Activated CD8-positive, alpha-beta T cell treated with anti-CD3 and anti-CD28 coated beads, Interleukin-2, amount 10 ng/mL, durations not matched to agents 7 days and 5 days (primary cell): ENCODE data around the gene CSH2. TPM values are rescaled to one million over a fixed set of nuclear protein-coding genes. Genes with fewer than 3 reads are reported as not detected.
"Not testable (repeated sequence)": the region's sequence is repeated elsewhere in the genome, so short reads cannot be mapped to it uniquely, and the experiment has no call there.

ENCODE experiments used
- ATAC-seq: fragments of 150-1000 bp; cut with Tn5 transposase; one replicate; pipeline ENCODE4 v1.10.0; 2021; ENCODE audit warnings: moderate library complexity
- CTCF ChIA-PET: fragments of 350-600 bp; sonication (Branson Sonifier 250); formaldehyde crosslinking; loops from one replicate; lab custom pipeline; 2021; ENCODE audit warnings: antibody characterized with exemption; lab: Charles Lee
- POLR2A ChIA-PET: fragments of 350-600 bp; sonication (Branson Sonifier 250); formaldehyde crosslinking; loops from one replicate; lab custom pipeline; 2021; ENCODE audit warnings: antibody characterized with exemption; lab: Charles Lee
- DNase-seq: peaks from one replicate; pipeline ENCODE4 v3.0.0-alpha.2; 2020
- H3K27ac Mint-ChIP-seq: one replicate; pipeline ENCODE4 v1.8.0; 2021; ENCODE audit warnings: mild to moderate bottlenecking, mixed read lengths
- H3K27me3 Mint-ChIP-seq: one replicate; pipeline ENCODE4 v1.8.0; 2021; ENCODE audit warnings: low read depth, mixed read lengths
- H3K36me3 Mint-ChIP-seq: one replicate; pipeline ENCODE4 v1.8.0; 2021; ENCODE audit warnings: low read depth, mixed read lengths
- H3K4me1 Mint-ChIP-seq: one replicate; pipeline ENCODE4 v1.8.0; 2021; ENCODE audit warnings: low read depth, mixed read lengths
- H3K4me3 Mint-ChIP-seq: one replicate; pipeline ENCODE4 v1.8.0; 2021; ENCODE audit warnings: mild to moderate bottlenecking, mixed read lengths
- H3K9me3 Mint-ChIP-seq: one replicate; pipeline ENCODE4 v1.8.0; 2022; ENCODE audit warnings: mixed read lengths; ENCODE audit not compliant: insufficient read depth
- total RNA-seq, 2 experiments: library from RNA; stranded (reverse); gene quantifications; one replicate each; pipeline ENCODE4 v1.2.3, GENCODE V29; 2021

The CSH2 gene
- total RNA-seq, 2 experiments from 2014 or later, result not detected

GRCh38 chr17:63914471-63914870 is 41.0 kb upstream of the CSH2 start:
- peaks cover 5% of the 10 kb centered on the region for H3K27me3 Mint-ChIP-seq
- H3K9me3 Mint-ChIP-seq, result no peaks in the 10 kb centered on the region
- no peak for DNase-seq
- no peaks in the 10 kb centered on the region for H3K36me3 Mint-ChIP-seq
- ChIA-PET POLR2A (no interaction called here), CTCF (interaction anchor here (1.0 to 4.3 kb wide), 4 partner anchors 9 to 217 kb away, joined by 3 to 48 read pairs (median 4); partner anchors contain the start of gene ERN1)
- no peak for ATAC-seq
- H3K27ac Mint-ChIP-seq, result no peak overlapping the region
- H3K4me1 Mint-ChIP-seq, result peaks cover 5% of the 10 kb centered on the region
- no peak overlapping the region for H3K4me3 Mint-ChIP-seq

GRCh38 chr17:63911657-63912100 is 38.2 kb upstream of the CSH2 start:
- Mint-ChIP-seq H3K27ac (no peak overlapping the region), H3K36me3 (no peaks in the 10 kb centered on the region), H3K4me3 (no peak overlapping the region), H3K4me1 (no peaks in the 10 kb centered on the region), H3K9me3 (no peaks in the 10 kb centered on the region), H3K27me3 (peaks cover 16% of the 10 kb centered on the region)
- DNase-seq (peak; percentile 74), ATAC-seq (peak; percentile 72)
- POLR2A ChIA-PET, result no interaction called here
- CTCF ChIA-PET, result interaction anchor here (0.7 to 4.3 kb wide), 25 partner anchors 8 to 286 kb away, joined by 3 to 48 read pairs (median 3); partner anchors contain the start of genes ERN1, GH1, ICAM2 and PRR29

- H3K9me3 Mint-ChIP-seq, result no peaks in the 10 kb centered on the region
- no peak for DNase-seq
- H3K4me3 Mint-ChIP-seq, result no peak within 1 kb of the TSS
- no peak within 1 kb of the TSS for H3K27ac Mint-ChIP-seq
- H3K36me3 Mint-ChIP-seq, result no peaks in the 10 kb centered on the region
- ChIA-PET POLR2A (no interaction called here), CTCF (interaction anchor here (0.7 to 4.3 kb wide), 23 partner anchors 8 to 287 kb away, joined by 3 to 48 read pairs (median 4); partner anchors contain the start of genes ERN1, GH1, ICAM2 and PRR29)
- no peaks in the 10 kb centered on the region for H3K4me1 Mint-ChIP-seq
- H3K27me3 Mint-ChIP-seq, result peaks cover 17% of the 10 kb centered on the region
- ATAC-seq, result no peak
Observed at GRCh38 chr17:63911041-63911635, 37.7 kb upstream of the CSH2 start, which contains the start of gene CSHL1. Gene CSHL1 (minus strand): TSS chr17:63911258. CDS start chr17:63911196, 62 bp downstream.

GRCh38 chr17:63910096-63910495 is 36.6 kb upstream of the CSH2 start:
- Mint-ChIP-seq H3K4me3 (no peak overlapping the region), H3K36me3 (no peaks in the 10 kb centered on the region), H3K27me3 (peaks cover 14% of the 10 kb centered on the region), H3K4me1 (no peaks in the 10 kb centered on the region), H3K27ac (no peak overlapping the region), H3K9me3 (no peaks in the 10 kb centered on the region)
- DNase-seq, result no peak
- no peak for ATAC-seq
- ChIA-PET POLR2A (no interaction called here), CTCF (interaction anchor here (0.6 to 4.3 kb wide), 9 partner anchors 9 to 222 kb away, joined by 3 to 48 read pairs (median 5); partner anchors contain the start of genes ERN1, GH1 and ICAM2)

- DNase-seq, H3K27ac Mint-ChIP-seq, H3K4me3 Mint-ChIP-seq, H3K4me1 Mint-ChIP-seq, H3K36me3 Mint-ChIP-seq, POLR2A ChIA-PET, ATAC-seq, H3K9me3 Mint-ChIP-seq: not testable (repeated sequence)
- H3K27me3 Mint-ChIP-seq, result peaks cover 14% of the 10 kb centered on the region
- CTCF ChIA-PET, result interaction anchor here (3.7 kb wide), 1 partner anchor 119 kb away, joined by 30 read pairs; no protein-coding TSS in a partner anchor
Observed at GRCh38 chr17:63909586-63909985, 36.1 kb upstream of the CSH2 start.

GRCh38 chr17:63907161-63907778 is 33.8 kb upstream of the CSH2 start:
- H3K4me3 Mint-ChIP-seq, H3K36me3 Mint-ChIP-seq, POLR2A ChIA-PET, H3K4me1 Mint-ChIP-seq, H3K9me3 Mint-ChIP-seq, H3K27ac Mint-ChIP-seq: not testable (repeated sequence)
- CTCF ChIA-PET, result interaction anchor here (1.1 to 2.9 kb wide), 6 partner anchors 12 to 120 kb away, joined by 3 to 11 read pairs (median 5); partner anchors contain the start of gene GH1
- DNase-seq, result peak; percentile 44
- ATAC-seq, result peak; percentile 61
- peaks cover 24% of the 10 kb centered on the region for H3K27me3 Mint-ChIP-seq

GRCh38 chr17:63904796-63905195 is 31.3 kb upstream of the CSH2 start:
- H3K4me3 Mint-ChIP-seq, H3K27ac Mint-ChIP-seq, DNase-seq, ATAC-seq, POLR2A ChIA-PET, H3K9me3 Mint-ChIP-seq, H3K36me3 Mint-ChIP-seq, H3K4me1 Mint-ChIP-seq: not testable (repeated sequence)
- CTCF ChIA-PET, result interaction anchor here (0.7 to 4.0 kb wide), 9 partner anchors 10 to 229 kb away, joined by 3 to 31 read pairs (median 8); partner anchors contain the start of genes CD79B and GH1
- peaks cover 35% of the 10 kb centered on the region for H3K27me3 Mint-ChIP-seq

- POLR2A ChIA-PET, H3K4me1 Mint-ChIP-seq: not testable (repeated sequence)
Observed at GRCh38 chr17:63903787-63904201, 30.3 kb upstream of the CSH2 start.

GRCh38 chr17:63901971-63902370 is 28.5 kb upstream of the CSH2 start:
- POLR2A ChIA-PET, result interaction anchor here (0.6 kb wide), 1 partner anchor 327 kb away, joined by 3 read pairs; no protein-coding TSS in a partner anchor
- H3K27ac Mint-ChIP-seq, H3K9me3 Mint-ChIP-seq, DNase-seq, H3K4me3 Mint-ChIP-seq, ATAC-seq, H3K36me3 Mint-ChIP-seq, H3K4me1 Mint-ChIP-seq: not testable (repeated sequence)
- CTCF ChIA-PET, result interaction anchor here (0.6 to 4.0 kb wide), 16 partner anchors 10 to 517 kb away, joined by 3 to 31 read pairs (median 6); partner anchors contain the start of genes CSHL1 and GH1
- H3K27me3 Mint-ChIP-seq, result peaks cover 24% of the 10 kb centered on the region

More at GRCh38 chr17:63903787-63904201, 30.3 kb upstream of the CSH2 start:
- H3K36me3 Mint-ChIP-seq, H3K27ac Mint-ChIP-seq, H3K9me3 Mint-ChIP-seq, H3K4me3 Mint-ChIP-seq: not testable (repeated sequence)
- H3K27me3 Mint-ChIP-seq, result peaks cover 33% of the 10 kb centered on the region
- CTCF ChIA-PET, result interaction anchor here (0.7 to 4.0 kb wide), 17 partner anchors 8 to 296 kb away, joined by 3 to 31 read pairs (median 8); partner anchors contain the start of genes CD79B, CSHL1 and GH1
- ATAC-seq (peak; percentile 76), DNase-seq (peak; percentile 64)

- H3K4me1 Mint-ChIP-seq, DNase-seq, H3K27ac Mint-ChIP-seq, H3K4me3 Mint-ChIP-seq, H3K36me3 Mint-ChIP-seq, H3K9me3 Mint-ChIP-seq, ATAC-seq: not testable (repeated sequence)
- ChIA-PET POLR2A (interaction anchor here (0.6 kb wide), 1 partner anchor 467 kb away, joined by 3 read pairs; no protein-coding TSS in a partner anchor), CTCF (interaction anchor here (1.3 to 2.7 kb wide), 4 partner anchors 10 to 130 kb away, joined by 3 to 13 read pairs (median 3); no protein-coding TSS in a partner anchor)
- peaks cover 22% of the 10 kb centered on the region for H3K27me3 Mint-ChIP-seq
Observed at GRCh38 chr17:63898899-63899798, 25.7 kb upstream of the CSH2 start.
